ENCODE measurements around the gene CD300LD. TPM values are rescaled to one million over a fixed set of nuclear protein-coding genes. Genes with fewer than 3 reads are reported as not detected.

CD300LD gene
- total RNA-seq, 1 experiment from 2014 or later, result not detected

DNA sequence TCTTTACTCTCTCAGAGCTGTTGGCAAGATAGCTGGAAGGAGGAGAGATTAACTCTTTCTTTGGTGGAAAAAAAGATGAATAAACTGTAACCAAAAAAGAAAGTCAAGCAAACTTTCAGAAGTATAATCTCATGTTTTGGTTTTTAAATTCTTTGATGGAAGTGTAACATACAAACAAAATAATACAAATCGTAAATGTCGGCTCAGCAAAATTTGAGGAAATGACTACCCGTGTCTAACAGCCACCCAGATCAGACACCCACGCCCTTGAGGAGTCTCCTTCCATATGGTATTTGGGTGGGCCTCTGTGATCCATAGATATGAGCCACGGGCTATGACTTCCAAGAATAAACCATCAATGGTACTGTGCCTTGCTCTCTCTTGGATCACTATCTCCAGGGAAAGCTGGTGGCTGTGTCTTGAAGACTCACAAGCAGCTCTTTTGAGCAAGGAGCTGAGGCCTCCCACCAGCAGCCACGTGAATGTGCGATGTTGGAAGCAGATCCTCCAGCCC is 36.6 kb downstream of the CD300LD start:
- no peak for DNase-seq (ENCODE audit: low read depth in 1 of 2, low spot score in 2 of 2)
- H3K36me3 ChIP-seq, result no peaks in the 10 kb centered on the region

DNA sequence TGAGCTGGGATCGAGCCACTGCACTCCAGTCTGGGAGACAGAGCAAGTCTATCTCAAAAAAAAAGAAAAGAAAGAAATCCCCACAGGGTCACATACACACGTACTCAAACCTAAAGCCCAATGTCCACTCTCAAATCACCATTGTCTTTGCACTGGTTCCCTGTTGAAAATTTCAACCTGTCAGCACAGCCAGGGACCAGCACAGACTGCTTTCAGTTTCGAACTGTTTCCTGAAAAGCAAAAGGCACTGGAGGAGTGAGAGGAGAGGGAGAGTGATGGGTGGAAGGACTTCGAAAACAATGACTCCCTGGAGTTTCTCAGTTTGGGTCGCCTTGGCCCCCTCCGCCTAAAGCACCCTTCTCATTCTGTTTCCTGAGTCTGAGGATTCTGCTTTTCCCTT is 37.2 kb downstream of the CD300LD start:
- no peak for DNase-seq (ENCODE audit: low read depth in 1 of 2, low spot score in 2 of 2)
- H3K4me3 ChIP-seq, result no peak overlapping the region
- no peak overlapping the region for H3K27ac ChIP-seq
- no peaks in the 10 kb centered on the region for H3K9me3 ChIP-seq (replicated peaks)
- H3K4me1 ChIP-seq (replicated peaks), result no peaks in the 10 kb centered on the region
- H3K36me3 ChIP-seq, result no peaks in the 10 kb centered on the region
- H3K27me3 ChIP-seq (replicated peaks), result peaks cover 53% of the 10 kb centered on the region

More for the DNA sequence above, 36.6 kb downstream of the CD300LD start:
- Histone ChIP-seq H3K4me1 (replicated peaks) (no peaks in the 10 kb centered on the region), H3K27me3 (replicated peaks) (peaks cover 50% of the 10 kb centered on the region), H3K4me3 (no peak overlapping the region), H3K27ac (no peak overlapping the region), H3K9me3 (replicated peaks) (no peaks in the 10 kb centered on the region)

DNA sequence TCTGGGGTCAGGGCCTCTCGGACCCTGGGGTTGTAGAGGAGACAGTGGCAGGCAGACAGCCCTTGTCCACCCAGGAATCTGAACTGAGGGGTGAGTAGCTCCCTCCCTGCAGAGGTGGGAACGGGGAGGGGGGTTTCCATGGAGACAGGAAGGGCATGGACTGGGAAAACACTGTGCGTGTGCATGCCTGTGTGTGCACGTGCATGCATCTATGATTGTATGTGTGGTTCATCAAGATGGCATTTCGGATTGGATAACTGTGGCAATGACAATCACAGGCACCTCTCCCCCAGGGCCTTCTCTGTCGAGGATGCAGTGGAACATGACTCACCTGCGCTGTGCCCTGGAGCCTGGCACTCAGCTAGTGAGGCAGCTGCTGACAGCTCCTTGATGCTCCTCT is 40.0 kb downstream of the CD300LD start:
- no peak for DNase-seq (ENCODE audit: low read depth in 1 of 2, low spot score in 2 of 2)
- Histone ChIP-seq H3K4me3 (no peak overlapping the region), H3K36me3 (no peaks in the 10 kb centered on the region), H3K27me3 (replicated peaks) (peaks cover 43% of the 10 kb centered on the region), H3K27ac (no peak overlapping the region), H3K4me1 (replicated peaks) (no peaks in the 10 kb centered on the region), H3K9me3 (replicated peaks) (no peaks in the 10 kb centered on the region)

DNA sequence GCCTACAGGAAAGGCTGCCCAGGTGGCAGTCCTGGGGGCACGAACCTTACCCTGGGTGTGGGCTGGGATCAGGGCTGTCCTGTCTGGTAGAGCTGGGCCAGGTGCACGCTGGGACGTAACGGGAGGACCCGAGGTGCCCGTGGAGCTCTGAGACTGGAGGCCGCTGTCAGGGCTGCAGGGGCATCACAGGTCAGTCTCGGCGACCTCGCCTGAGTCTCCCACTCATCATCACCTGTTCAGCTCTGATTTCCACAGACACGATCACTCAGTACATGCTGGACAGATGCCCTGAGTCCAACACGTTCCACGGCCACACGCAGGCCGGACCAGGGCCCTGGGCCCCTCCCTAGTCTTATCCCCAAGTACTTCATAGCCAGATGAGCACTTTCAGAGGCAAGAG is 41.5 kb downstream of the CD300LD start:
- peaks cover 50% of the 10 kb centered on the region for H3K27me3 ChIP-seq (replicated peaks)
- no peaks in the 10 kb centered on the region for H3K36me3 ChIP-seq
- no peaks in the 10 kb centered on the region for H3K4me1 ChIP-seq (replicated peaks)
- H3K9me3 ChIP-seq (replicated peaks), result no peaks in the 10 kb centered on the region
- H3K27ac ChIP-seq, result no peak overlapping the region
- H3K4me3 ChIP-seq, result no peak overlapping the region
- DNase-seq (ENCODE audit: low read depth in 1 of 2, low spot score in 2 of 2), result no peak

DNA sequence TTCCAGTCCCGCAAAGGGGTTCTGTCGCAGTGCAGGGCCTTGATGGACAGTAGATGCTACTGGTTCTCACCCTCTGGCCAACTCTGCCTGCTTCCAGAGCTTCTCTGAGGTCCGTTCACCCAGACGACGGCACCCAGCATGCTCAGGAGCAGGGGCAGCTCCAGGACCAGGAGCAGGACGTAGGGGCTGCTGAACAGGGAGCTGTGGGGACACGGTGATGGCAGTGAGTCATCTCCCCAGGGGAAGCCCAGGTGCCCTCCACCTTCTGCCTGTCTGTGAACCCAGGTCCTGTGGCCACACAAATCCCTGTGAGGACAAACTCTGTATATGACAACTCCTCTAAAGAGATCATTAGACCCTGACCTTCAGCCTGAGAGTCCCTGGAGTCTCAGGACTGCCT is 42.7 kb downstream of the CD300LD start:
- Histone ChIP-seq H3K4me3 (no peak overlapping the region), H3K4me1 (replicated peaks) (no peaks in the 10 kb centered on the region), H3K9me3 (replicated peaks) (no peaks in the 10 kb centered on the region), H3K36me3 (no peaks in the 10 kb centered on the region), H3K27ac (no peak overlapping the region), H3K27me3 (replicated peaks) (peaks cover 52% of the 10 kb centered on the region)
- DNase-seq (ENCODE audit: low read depth in 1 of 2, low spot score in 2 of 2), result no peak

DNA sequence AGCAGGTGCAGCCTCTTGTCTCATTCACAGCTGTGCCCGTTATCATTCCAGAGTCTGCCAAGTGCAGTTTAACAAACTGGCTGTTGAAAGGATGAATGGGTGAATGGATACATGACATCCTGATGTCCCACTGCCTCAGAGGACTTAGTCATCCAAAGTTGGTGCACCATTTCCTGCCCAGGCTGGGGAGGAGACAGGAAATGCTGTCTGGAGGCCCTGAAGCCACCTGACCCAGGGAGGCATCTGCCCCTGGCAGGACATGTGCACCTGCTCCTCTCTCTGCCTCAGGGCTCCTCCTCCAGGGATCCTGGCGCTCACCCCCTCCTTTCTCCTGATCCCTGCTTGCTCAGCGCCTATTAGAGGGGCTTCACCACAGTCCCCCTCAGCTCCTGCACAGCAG is 44.3 kb downstream of the CD300LD start:
- H3K27ac ChIP-seq, result no peak overlapping the region
- H3K36me3 ChIP-seq, result no peaks in the 10 kb centered on the region
- H3K9me3 ChIP-seq (replicated peaks), result no peaks in the 10 kb centered on the region
- no peak overlapping the region for H3K4me3 ChIP-seq
- DNase-seq (ENCODE audit: low read depth in 1 of 2, low spot score in 2 of 2), result no peak
- peaks cover 60% of the 10 kb centered on the region for H3K27me3 ChIP-seq (replicated peaks)
- H3K4me1 ChIP-seq (replicated peaks), result no peaks in the 10 kb centered on the region

DNA sequence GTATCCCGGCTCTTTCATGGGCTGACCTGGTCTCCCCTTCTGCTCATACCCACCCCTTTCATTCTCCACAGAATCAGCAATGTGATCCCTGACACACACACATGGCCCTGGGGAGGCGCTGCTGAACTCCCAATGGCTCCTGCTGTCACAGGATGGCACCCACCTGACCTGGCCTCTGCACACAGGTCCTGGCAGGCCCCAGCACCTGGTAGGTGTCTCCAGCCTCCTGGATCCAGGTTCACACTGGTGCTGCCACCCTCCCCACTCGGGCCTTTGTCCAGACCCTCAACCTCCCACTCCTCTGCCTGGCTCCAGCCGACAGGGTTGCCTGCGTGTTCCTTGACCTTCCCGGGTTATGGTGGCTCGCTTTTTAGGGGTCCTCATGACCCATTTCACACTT is 44.8 kb downstream of the CD300LD start:
- no peaks in the 10 kb centered on the region for H3K36me3 ChIP-seq

DNA sequence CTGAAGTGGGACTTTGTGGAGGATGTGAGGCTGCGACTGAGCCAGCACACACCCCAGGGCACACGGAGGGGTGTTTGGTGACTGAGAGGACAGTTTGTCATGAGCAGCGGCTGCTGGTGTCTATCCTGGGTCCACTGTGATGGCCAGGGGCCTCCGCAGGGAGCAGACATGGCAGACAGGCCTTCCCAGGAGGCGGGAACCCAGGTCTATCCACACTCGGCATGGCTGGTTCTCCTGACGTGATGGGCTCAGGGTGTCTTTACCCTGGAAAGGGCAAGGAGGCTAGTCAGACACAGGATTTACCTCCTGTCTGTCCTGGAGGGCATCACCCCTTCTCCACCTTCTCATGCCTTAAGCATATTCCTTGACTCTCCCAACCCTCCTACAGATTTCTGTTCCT is 45.5 kb downstream of the CD300LD start:
- no peaks in the 10 kb centered on the region for H3K9me3 ChIP-seq (replicated peaks)
- no peaks in the 10 kb centered on the region for H3K4me1 ChIP-seq (replicated peaks)
- no peak overlapping the region for H3K27ac ChIP-seq
- no peak overlapping the region for H3K4me3 ChIP-seq
- peaks cover 64% of the 10 kb centered on the region for H3K27me3 ChIP-seq (replicated peaks)
- DNase-seq (ENCODE audit: low read depth in 1 of 2, low spot score in 2 of 2), result no peak
- no peaks in the 10 kb centered on the region for H3K36me3 ChIP-seq

More for the DNA sequence above, 44.8 kb downstream of the CD300LD start:
- Histone ChIP-seq H3K4me1 (replicated peaks) (no peaks in the 10 kb centered on the region), H3K27me3 (replicated peaks) (peaks cover 61% of the 10 kb centered on the region), H3K27ac (no peak overlapping the region), H3K4me3 (no peak overlapping the region), H3K9me3 (replicated peaks) (no peaks in the 10 kb centered on the region)
- no peak for DNase-seq (ENCODE audit: low read depth in 1 of 2, low spot score in 2 of 2)

DNA sequence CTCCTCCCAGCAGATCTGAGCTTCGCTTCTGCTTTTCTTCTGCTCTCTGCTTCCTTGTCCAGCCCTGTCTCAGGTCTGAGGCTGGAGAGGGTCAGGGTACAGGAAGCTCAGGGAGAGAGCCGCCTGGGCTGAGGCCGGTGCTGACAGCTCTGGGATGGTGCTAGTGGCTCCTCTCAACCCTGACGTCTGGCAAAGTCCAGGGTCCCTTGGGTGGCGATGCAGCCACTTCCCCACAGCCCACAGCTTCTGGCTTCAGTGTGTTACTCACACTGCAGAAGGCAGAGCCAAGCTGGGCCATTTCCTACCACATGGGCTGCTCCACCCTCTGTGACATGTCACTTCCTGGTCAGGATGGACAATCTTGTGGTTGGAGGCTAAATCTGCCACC is 46.2 kb downstream of the CD300LD start, which contains the start of gene CD300C:
CD300C (minus strand) TSS at position 273 of the 388 bp plus-strand sequence. CDS start 333 bp downstream, outside the sequence.
- Histone ChIP-seq H3K4me1 (replicated peaks) (no peaks in the 10 kb centered on the region), H3K27ac (no peak within 1 kb of the TSS), H3K27me3 (replicated peaks) (peaks cover 69% of the 10 kb centered on the region), H3K9me3 (replicated peaks) (no peaks in the 10 kb centered on the region), H3K4me3 (no peak within 1 kb of the TSS), H3K36me3 (no peaks in the 10 kb centered on the region)
- DNase-seq (ENCODE audit: low read depth in 1 of 2, low spot score in 2 of 2), result no peak

DNA sequence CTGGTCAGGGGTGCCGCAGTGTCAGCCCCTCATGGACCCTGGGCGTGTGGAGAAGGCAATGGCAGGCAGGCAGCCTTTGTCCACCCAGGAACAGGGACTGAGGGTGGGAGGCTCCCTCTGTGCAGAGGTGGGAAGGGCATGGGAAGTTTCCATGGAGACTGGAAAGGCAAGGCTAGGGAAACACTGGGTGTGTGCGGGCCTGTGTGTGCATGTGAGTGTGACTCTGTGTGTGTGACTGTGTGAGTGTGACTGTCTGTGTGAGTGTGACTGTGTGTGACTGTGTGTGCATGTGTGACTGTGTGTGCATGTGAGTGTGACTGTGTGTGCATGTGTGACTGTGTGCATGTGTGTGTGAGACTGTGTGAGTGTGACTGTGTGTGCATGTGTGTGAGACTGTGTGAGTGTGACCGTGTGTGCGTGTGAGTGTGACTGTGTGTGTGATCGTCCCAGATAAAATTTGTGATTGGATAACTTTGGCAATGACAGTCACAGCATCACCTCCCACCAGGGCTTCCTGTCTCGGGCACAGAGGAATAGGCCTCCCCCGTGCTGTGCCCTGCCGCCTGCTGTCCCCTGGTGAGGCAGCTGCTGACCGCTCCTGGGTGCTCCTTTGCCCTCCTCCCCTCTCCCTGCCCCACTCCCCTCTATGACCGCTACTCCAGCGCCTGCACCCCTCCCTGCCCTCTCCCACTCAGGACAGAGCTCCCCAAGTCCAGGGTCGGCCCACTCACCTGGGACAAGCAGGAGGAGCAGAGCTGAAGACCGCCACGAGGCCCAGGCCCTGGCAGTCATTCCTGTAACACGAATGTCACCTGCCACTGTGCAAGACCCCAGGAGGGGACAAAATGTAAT is 46.9 kb downstream of the CD300LD start:
- H3K4me3 ChIP-seq, result no peak overlapping the region
- H3K27ac ChIP-seq, result no peak overlapping the region
- H3K9me3 ChIP-seq (replicated peaks), result no peaks in the 10 kb centered on the region
- H3K4me1 ChIP-seq (replicated peaks), result no peaks in the 10 kb centered on the region
- peaks cover 66% of the 10 kb centered on the region for H3K27me3 ChIP-seq (replicated peaks)
- H3K36me3 ChIP-seq, result no peaks in the 10 kb centered on the region
- DNase-seq (ENCODE audit: low read depth in 1 of 2, low spot score in 2 of 2), result no peak

DNA sequence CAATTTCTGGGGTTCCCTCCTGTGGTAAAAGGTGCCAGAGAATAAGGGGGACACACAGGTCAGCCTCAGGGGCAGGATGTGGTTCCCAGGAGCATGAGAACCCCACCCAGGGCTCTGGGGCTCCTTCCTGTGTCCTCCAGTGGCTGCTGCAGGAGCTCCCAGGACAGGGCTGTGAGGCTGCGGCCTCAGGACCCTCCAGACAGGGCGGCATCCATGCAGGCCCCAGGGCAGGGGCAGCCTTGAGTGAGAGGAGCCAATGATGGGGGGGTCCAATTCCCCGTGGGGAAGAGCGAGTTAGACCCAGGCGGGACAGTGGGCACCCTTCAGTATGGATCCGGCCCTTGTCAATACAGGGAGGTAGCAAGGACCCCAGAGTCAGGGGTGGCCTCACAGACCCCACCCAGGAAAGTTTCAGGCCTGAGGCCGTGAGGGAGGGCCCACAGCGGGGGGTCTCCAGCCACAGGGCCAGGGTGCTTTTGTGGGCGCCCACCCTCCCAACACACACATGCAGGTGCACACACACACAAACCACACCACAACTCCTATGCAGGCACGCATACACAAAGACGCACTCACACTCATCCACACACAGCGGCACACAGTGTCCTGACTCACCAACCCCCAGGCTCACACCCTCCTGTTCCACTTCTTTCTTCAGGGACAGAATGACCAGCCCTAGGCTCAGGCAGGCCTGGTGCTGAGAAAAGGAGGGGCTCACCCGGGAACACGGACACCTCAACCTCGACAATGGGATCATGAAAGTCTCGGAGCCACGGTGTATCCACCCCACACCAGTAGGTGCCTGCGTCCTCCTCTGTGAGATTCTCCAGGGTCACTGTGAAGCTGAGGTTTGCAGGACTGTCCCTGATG is 48.0 kb downstream of the CD300LD start:
- Histone ChIP-seq H3K27ac (no peak overlapping the region), H3K9me3 (replicated peaks) (0 out of 2 replicates have a peak, but pooled peaks cover 2% of the 10 kb centered on the region), H3K36me3 (no peaks in the 10 kb centered on the region), H3K27me3 (replicated peaks) (peaks cover 68% of the 10 kb centered on the region), H3K4me1 (replicated peaks) (no peaks in the 10 kb centered on the region), H3K4me3 (no peak overlapping the region)
- no peak for DNase-seq (ENCODE audit: low read depth in 1 of 2, low spot score in 2 of 2)

DNA sequence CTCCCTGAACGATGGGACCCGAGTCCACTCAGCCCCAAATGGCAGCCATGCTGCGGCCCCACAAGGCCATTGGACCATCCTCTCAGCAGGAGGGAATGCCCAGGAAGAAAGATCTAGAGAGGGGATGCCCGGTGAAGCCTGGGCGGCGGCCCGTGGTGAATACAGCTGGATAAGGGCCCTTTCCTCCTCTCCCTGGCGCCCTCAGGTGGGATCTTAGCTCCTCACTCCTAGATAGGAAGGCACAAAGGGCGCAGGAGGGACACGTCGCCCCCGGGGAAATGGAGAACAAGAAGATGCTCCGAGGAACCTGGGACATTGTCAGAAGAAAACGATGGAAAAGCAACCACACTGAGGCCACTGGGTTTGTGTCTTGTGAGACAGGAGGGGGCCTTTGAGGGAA is 48.7 kb downstream of the CD300LD start:
- DNase-seq (ENCODE audit: low read depth in 1 of 2, low spot score in 2 of 2), result no peak
- H3K9me3 ChIP-seq (replicated peaks), result 0 out of 2 replicates have a peak, but pooled peaks cover 2% of the 10 kb centered on the region
- no peaks in the 10 kb centered on the region for H3K4me1 ChIP-seq (replicated peaks)
- H3K4me3 ChIP-seq, result no peak overlapping the region
- H3K27ac ChIP-seq, result no peak overlapping the region
- H3K27me3 ChIP-seq (replicated peaks), result peaks cover 63% of the 10 kb centered on the region
- H3K36me3 ChIP-seq, result no peaks in the 10 kb centered on the region

DNA sequence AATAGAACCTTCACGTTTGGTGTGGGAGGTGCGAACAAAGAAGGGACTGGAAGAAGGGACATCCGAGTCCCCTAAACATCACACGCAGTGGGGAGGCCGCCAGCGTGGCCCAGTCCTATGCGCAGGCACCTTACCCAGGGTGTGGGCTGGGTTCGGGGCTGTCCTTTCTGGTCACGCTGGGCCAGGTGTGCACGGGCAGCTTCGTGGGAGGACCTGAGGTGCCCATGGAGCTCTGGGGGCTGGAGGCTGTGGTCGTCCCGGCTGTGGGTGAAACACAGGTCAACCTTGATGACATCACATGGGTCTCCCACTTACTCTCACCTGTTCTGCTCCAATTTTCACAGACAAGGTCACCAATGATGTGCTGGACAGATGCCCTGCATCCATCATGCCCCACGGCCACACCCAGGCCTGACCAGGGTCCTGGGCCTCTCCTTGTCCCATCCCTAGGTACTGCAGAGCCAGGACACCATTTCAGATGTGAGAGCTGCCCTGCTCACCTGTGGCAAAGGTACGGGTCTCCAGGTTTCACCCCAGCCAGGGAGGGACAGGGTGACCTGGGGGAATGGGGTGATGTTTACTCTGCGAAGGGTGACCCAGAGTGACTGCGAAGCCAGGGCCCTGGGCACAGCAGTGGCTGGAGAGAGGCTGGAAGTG is 49.2 kb downstream of the CD300LD start:
- Histone ChIP-seq H3K27me3 (replicated peaks) (peaks cover 67% of the 10 kb centered on the region), H3K4me3 (no peak overlapping the region), H3K9me3 (replicated peaks) (0 out of 2 replicates have a peak, but pooled peaks cover 2% of the 10 kb centered on the region), H3K4me1 (replicated peaks) (no peaks in the 10 kb centered on the region), H3K27ac (no peak overlapping the region), H3K36me3 (no peaks in the 10 kb centered on the region)
- DNase-seq (ENCODE audit: low read depth in 1 of 2, low spot score in 2 of 2), result no peak
